Suprapubic skin (tissue), 4 donors: Measurements from ENCODE around the gene RELL1.

ENCODE experiments used
- CTCF ChIP-seq, 2 donors: fragments of 200-600 bp in 1 of 2; fragments of 450-650 bp in 1 of 2; sonication (generic) in 1 of 2; IDR thresholded peaks; one replicate each; pipeline ENCODE4 v1.5.1; 2016 to 2019; ENCODE audit warnings: antibody characterized with exemption in 2 of 2, mild to moderate bottlenecking in 1 of 2, moderate library complexity in 1 of 2
- EP300 ChIP-seq: sonication (generic); formaldehyde crosslinking; IDR thresholded peaks from one replicate; pipeline ENCODE4 v1.6.1; 2017; ENCODE audit warnings: antibody characterized with exemption
- POLR2AphosphoS5 ChIP-seq, 3 donors: sonication (generic); formaldehyde crosslinking; IDR thresholded peaks; one replicate each; pipeline ENCODE4 v1.6.1; 2017; ENCODE audit warnings: antibody characterized with exemption in 3 of 3

GRCh38 chr4:37603711-37604110, 82.5 kb downstream of the RELL1 start:
- TF ChIP-seq CTCF (IDR thresholded peaks at IDR 0.05), result no peak
- no peak for TF ChIP-seq POLR2AphosphoS5 (IDR thresholded peaks at IDR 0.05)
- no peak for TF ChIP-seq EP300
